Spleen (tissue), 7 donors: Measurements from ENCODE around the gene NPY5R.

Experiments used
- POLR2A ChIP-seq, 3 donors: fragments of 450-650 bp; IDR thresholded peaks; one replicate each; pipeline ENCODE4 v1.5.1; 2017; ENCODE audit warnings: antibody characterized with exemption in 3 of 3, mild to moderate bottlenecking in 1 of 3
- POLR2AphosphoS5 ChIP-seq, 3 donors: sonication (generic); formaldehyde crosslinking; IDR thresholded peaks; one replicate each; pipeline ENCODE4 v1.5.1; 2017; ENCODE audit warnings: antibody characterized with exemption in 3 of 3
- TF ChIP-seq, protein P1 (sequence below), 11 experiments: fragments of 200-600 bp in 7 of 11; fragments of 450-650 bp in 4 of 11; sonication (generic) in 4 of 11; IDR thresholded peaks in 8 of 11; conservative IDR thresholded peaks in 3 of 11; 1 replicate in 7 of 11; 2 replicates in 4 of 11; pipeline versions ENCODE4 v1.4.0 to v1.8.0; 2016 to 2021; ENCODE audit warnings: antibody characterized with exemption in 11 of 11, inconsistent platforms in 4 of 11, mild to moderate bottlenecking in 1 of 11
- donor health status: DM: no; HTN: no; CAD: no; lungs with moderate emphysema.
- donor health status: DM: no; HTN: no; CAD: no.
- donor health status: DM: no; HTN: no; CAD: no.

DNA sequence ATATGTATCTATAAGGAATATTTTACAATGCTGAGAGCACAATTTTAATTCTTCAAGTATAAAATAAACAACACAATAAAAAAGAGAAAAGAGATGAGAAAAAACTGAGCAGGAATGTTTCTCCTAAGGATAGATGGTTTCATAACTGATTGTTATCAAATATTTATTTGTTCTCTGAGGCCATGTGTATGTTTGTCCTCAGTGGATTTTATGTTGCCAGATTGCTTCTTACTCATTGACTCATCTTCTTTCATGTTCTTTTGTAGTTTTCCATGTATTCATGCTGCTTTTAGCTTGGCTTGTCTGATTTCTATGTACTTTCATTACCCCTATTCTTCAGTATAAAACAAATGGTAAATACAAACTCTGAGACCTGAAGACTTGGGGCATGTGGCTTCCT is 41.2 kb downstream of the NPY5R start:
- TF ChIP-seq POLR2A (IDR thresholded peaks at IDR 0.05) = no peak
- TF ChIP-seq, protein P1, sequence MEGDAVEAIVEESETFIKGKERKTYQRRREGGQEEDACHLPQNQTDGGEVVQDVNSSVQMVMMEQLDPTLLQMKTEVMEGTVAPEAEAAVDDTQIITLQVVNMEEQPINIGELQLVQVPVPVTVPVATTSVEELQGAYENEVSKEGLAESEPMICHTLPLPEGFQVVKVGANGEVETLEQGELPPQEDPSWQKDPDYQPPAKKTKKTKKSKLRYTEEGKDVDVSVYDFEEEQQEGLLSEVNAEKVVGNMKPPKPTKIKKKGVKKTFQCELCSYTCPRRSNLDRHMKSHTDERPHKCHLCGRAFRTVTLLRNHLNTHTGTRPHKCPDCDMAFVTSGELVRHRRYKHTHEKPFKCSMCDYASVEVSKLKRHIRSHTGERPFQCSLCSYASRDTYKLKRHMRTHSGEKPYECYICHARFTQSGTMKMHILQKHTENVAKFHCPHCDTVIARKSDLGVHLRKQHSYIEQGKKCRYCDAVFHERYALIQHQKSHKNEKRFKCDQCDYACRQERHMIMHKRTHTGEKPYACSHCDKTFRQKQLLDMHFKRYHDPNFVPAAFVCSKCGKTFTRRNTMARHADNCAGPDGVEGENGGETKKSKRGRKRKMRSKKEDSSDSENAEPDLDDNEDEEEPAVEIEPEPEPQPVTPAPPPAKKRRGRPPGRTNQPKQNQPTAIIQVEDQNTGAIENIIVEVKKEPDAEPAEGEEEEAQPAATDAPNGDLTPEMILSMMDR (IDR thresholded peaks at IDR 0.05 in 8 of 11, conservative IDR thresholded peaks at IDR 0.05 in 3 of 11) = no peak
- TF ChIP-seq POLR2AphosphoS5 (IDR thresholded peaks at IDR 0.05) = no peak
